H1 (cell line): ENCODE results near the gene FAM204A. TPM values are rescaled to one million over a fixed set of nuclear protein-coding genes. Genes with fewer than 3 reads are reported as not detected.

Source experiments
- CREB1 ChIP-seq: IDR thresholded peaks from 2 replicates; pipeline ENCODE4 v1.6.1; 2012; ENCODE audit warnings: inconsistent platforms
- GTF2F1 ChIP-seq: IDR thresholded peaks from 2 replicates; pipeline ENCODE4 v1.6.1; 2012; ENCODE audit warnings: low read depth, low read length, improper control_type of control experiment, borderline replicate concordance
- polyA plus RNA-seq, 7 experiments: library from polyadenylated mRNA; depleted of rRNA in 3 of 7; stranded (reverse) in 5 of 7; unstranded in 2 of 7; fragments of >200 nt in 5 of 7; fragments of 200-250 nt in 2 of 7; gene quantifications; 1 replicate in 5 of 7; 2 replicates in 1 of 7; 4 replicates in 1 of 7; pipeline versions ENCODE4 v1.2.1 to v1.2.3, GENCODE V29; 2011 to 2013; ENCODE audit warnings: missing spikeins in 2 of 7, mixed read lengths in 2 of 7
- total RNA-seq: library from RNA; stranded (reverse); fragmentation: NEBNext Ultra II Directional; extraction: Animal tissue kit (Norgen Biotek cat#: 25700); gene quantifications from 2 replicates; pipeline ENCODE4 v1.2.1, GENCODE V29; 2021
- TF ChIP-seq, protein P1 (sequence below): fragments of 300-600 bp; sonication (generic); IDR thresholded peaks from 2 replicates; pipeline ENCODE4 v1.7.1; 2012; ENCODE audit warnings: low read length, moderate library complexity, mild to moderate bottlenecking, inconsistent platforms; ENCODE audit not compliant: insufficient replicate concordance

FAM204A gene
- total and polyA plus RNA-seq, 2 of the 8 experiments (the other 6 are each of a cell fraction or from before 2014, with no cell fraction given), result 4.9 to 37.4 TPM

DNA sequence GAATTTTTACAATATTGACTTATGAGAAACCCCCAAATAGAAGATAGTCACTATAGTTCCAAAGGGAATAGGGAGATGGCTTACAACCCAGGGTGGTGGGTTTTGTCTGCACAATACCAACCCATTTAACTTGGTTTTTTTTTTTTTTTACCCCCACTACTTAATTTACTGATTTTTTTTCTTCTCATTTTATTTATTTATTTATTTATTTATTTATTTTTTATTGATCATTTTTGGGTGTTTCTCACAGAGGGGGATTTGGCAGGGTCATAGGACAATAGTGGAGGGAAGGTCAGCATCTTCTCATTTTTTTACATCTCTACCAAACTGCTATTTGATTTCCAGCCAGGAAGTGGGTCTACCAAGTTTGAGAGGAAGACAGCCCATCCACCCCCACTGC, 77.9 kb downstream of the FAM204A start (continued):
- TF ChIP-seq, protein P1, sequence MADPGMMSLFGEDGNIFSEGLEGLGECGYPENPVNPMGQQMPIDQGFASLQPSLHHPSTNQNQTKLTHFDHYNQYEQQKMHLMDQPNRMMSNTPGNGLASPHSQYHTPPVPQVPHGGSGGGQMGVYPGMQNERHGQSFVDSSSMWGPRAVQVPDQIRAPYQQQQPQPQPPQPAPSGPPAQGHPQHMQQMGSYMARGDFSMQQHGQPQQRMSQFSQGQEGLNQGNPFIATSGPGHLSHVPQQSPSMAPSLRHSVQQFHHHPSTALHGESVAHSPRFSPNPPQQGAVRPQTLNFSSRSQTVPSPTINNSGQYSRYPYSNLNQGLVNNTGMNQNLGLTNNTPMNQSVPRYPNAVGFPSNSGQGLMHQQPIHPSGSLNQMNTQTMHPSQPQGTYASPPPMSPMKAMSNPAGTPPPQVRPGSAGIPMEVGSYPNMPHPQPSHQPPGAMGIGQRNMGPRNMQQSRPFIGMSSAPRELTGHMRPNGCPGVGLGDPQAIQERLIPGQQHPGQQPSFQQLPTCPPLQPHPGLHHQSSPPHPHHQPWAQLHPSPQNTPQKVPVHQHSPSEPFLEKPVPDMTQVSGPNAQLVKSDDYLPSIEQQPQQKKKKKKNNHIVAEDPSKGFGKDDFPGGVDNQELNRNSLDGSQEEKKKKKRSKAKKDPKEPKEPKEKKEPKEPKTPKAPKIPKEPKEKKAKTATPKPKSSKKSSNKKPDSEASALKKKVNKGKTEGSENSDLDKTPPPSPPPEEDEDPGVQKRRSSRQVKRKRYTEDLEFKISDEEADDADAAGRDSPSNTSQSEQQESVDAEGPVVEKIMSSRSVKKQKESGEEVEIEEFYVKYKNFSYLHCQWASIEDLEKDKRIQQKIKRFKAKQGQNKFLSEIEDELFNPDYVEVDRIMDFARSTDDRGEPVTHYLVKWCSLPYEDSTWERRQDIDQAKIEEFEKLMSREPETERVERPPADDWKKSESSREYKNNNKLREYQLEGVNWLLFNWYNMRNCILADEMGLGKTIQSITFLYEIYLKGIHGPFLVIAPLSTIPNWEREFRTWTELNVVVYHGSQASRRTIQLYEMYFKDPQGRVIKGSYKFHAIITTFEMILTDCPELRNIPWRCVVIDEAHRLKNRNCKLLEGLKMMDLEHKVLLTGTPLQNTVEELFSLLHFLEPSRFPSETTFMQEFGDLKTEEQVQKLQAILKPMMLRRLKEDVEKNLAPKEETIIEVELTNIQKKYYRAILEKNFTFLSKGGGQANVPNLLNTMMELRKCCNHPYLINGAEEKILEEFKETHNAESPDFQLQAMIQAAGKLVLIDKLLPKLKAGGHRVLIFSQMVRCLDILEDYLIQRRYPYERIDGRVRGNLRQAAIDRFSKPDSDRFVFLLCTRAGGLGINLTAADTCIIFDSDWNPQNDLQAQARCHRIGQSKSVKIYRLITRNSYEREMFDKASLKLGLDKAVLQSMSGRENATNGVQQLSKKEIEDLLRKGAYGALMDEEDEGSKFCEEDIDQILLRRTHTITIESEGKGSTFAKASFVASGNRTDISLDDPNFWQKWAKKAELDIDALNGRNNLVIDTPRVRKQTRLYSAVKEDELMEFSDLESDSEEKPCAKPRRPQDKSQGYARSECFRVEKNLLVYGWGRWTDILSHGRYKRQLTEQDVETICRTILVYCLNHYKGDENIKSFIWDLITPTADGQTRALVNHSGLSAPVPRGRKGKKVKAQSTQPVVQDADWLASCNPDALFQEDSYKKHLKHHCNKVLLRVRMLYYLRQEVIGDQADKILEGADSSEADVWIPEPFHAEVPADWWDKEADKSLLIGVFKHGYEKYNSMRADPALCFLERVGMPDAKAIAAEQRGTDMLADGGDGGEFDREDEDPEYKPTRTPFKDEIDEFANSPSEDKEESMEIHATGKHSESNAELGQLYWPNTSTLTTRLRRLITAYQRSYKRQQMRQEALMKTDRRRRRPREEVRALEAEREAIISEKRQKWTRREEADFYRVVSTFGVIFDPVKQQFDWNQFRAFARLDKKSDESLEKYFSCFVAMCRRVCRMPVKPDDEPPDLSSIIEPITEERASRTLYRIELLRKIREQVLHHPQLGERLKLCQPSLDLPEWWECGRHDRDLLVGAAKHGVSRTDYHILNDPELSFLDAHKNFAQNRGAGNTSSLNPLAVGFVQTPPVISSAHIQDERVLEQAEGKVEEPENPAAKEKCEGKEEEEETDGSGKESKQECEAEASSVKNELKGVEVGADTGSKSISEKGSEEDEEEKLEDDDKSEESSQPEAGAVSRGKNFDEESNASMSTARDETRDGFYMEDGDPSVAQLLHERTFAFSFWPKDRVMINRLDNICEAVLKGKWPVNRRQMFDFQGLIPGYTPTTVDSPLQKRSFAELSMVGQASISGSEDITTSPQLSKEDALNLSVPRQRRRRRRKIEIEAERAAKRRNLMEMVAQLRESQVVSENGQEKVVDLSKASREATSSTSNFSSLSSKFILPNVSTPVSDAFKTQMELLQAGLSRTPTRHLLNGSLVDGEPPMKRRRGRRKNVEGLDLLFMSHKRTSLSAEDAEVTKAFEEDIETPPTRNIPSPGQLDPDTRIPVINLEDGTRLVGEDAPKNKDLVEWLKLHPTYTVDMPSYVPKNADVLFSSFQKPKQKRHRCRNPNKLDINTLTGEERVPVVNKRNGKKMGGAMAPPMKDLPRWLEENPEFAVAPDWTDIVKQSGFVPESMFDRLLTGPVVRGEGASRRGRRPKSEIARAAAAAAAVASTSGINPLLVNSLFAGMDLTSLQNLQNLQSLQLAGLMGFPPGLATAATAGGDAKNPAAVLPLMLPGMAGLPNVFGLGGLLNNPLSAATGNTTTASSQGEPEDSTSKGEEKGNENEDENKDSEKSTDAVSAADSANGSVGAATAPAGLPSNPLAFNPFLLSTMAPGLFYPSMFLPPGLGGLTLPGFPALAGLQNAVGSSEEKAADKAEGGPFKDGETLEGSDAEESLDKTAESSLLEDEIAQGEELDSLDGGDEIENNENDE, result no peak
- no peak for TF ChIP-seq GTF2F1
- TF ChIP-seq CREB1, result no peak
